ENCODE results near the gene TMPRSS11E.
"Not testable (repeated sequence)": the region's sequence is repeated elsewhere in the genome, so short reads cannot be mapped to it uniquely, and the experiment has no call there.

Gene TMPRSS11E

DNA sequence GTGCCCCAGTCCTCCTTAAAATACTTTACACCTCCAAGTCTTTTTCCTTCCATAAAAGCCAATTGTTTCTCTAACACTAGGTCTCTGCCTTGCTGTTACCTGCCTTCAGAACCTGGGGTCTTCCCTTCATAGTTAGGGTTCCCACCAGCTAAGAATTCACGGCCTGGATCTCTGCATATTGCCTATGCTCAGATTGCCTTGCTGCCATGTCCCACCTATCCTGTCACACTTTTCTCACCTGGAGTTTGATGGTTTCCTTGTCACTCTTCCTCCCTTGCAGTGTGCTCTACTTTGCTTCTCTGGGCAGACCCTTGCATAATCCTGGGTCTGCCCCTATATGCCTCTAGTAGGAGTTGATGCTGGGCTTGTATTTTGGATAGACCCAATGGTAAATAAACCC is 36.6 kb upstream of the TMPRSS11E start:
- TF ChIP-seq, protein P1, sequence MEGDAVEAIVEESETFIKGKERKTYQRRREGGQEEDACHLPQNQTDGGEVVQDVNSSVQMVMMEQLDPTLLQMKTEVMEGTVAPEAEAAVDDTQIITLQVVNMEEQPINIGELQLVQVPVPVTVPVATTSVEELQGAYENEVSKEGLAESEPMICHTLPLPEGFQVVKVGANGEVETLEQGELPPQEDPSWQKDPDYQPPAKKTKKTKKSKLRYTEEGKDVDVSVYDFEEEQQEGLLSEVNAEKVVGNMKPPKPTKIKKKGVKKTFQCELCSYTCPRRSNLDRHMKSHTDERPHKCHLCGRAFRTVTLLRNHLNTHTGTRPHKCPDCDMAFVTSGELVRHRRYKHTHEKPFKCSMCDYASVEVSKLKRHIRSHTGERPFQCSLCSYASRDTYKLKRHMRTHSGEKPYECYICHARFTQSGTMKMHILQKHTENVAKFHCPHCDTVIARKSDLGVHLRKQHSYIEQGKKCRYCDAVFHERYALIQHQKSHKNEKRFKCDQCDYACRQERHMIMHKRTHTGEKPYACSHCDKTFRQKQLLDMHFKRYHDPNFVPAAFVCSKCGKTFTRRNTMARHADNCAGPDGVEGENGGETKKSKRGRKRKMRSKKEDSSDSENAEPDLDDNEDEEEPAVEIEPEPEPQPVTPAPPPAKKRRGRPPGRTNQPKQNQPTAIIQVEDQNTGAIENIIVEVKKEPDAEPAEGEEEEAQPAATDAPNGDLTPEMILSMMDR (conservative IDR thresholded peaks at IDR 0.05; ENCODE audit: low read depth, low read length), result no peak
- H2AFZ ChIP-seq (ENCODE audit: low read depth), result no peak overlapping the region

DNA sequence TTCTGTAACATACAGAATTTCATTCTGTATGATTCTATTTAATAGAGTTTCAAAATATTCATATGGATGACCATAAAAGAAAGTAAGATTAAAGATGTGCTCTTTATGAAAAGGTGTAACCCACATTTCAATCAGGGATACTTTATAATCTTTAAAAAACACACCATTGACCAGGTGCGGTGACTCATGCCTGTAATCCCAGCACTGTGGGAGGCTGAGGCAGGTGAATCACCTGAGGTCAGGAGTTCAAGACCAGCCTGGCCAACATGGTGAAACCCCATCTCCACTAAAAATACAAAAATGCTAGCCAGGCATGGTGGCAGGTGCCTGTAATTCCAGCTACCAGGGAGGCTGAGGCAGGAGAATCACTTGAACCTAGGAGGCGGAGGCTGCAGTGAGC is 35.2 kb upstream of the TMPRSS11E start:
- not testable (repeated sequence) for H3K27ac ChIP-seq

More for the DNA sequence above, 36.6 kb upstream of the TMPRSS11E start:
- Histone ChIP-seq H3K79me2 (ENCODE audit: insufficient read depth, low read depth) (no peaks in the 10 kb centered on the region), H3K4me3 (IDR thresholded peaks at IDR 0.05; ENCODE audit: insufficient read depth, low read depth, low read length) (no peak overlapping the region), H3K27me3 (ENCODE audit: insufficient read depth, low read depth) (no peaks in the 10 kb centered on the region), H3K4me2 (no peak overlapping the region), H4K20me1 (ENCODE audit: insufficient read depth) (no peaks in the 10 kb centered on the region), H3K9ac (no peak overlapping the region), H3K36me3 (ENCODE audit: insufficient read depth) (no peaks in the 10 kb centered on the region), H3K4me1 (ENCODE audit: low read depth, poor library complexity, severe bottlenecking) (no peaks in the 10 kb centered on the region), H3K27ac (no peak overlapping the region)

DNA sequence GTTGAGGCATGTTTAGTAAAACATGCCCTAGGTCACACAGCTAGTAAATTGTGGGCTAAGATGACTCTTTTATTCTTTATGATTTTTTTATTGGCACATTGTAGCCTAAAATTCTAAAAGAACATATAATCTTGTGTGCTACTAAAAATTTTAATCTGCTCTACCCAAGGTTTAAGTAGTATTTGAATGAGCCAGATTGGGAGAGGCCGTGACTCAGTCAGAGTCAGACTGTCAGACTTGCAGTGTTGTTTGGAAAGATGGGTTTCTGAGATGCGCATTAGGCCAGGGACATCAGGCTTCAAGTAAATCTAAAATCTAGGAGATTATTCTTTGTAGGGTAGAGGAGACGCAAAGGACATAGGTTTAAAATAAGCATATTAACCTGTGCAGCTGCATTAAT is 30.7 kb upstream of the TMPRSS11E start:
- no peaks in the 10 kb centered on the region for H4K20me1 ChIP-seq (ENCODE audit: insufficient read depth)
- TF ChIP-seq, protein P1 (conservative IDR thresholded peaks at IDR 0.05; ENCODE audit: low read depth, low read length), result no peak
- H3K9ac ChIP-seq, result no peak overlapping the region
- H3K27ac ChIP-seq, result no peak overlapping the region
- H3K4me3 ChIP-seq (IDR thresholded peaks at IDR 0.05; ENCODE audit: insufficient read depth, low read depth, low read length), result no peak overlapping the region
- H2AFZ ChIP-seq (ENCODE audit: low read depth), result no peak overlapping the region
- no peak overlapping the region for H3K4me2 ChIP-seq
- H3K4me1 ChIP-seq (ENCODE audit: low read depth, poor library complexity, severe bottlenecking), result no peaks in the 10 kb centered on the region
- H3K27me3 ChIP-seq (ENCODE audit: insufficient read depth, low read depth), result no peaks in the 10 kb centered on the region
- H3K36me3 ChIP-seq (ENCODE audit: insufficient read depth), result no peaks in the 10 kb centered on the region
- no peaks in the 10 kb centered on the region for H3K79me2 ChIP-seq (ENCODE audit: insufficient read depth, low read depth)

More for the DNA sequence above, 35.2 kb upstream of the TMPRSS11E start:
- not testable (repeated sequence) for H4K20me1 ChIP-seq (ENCODE audit: insufficient read depth); H3K4me3 ChIP-seq (IDR thresholded peaks at IDR 0.05; ENCODE audit: insufficient read depth, low read depth, low read length); H3K27me3 ChIP-seq (ENCODE audit: insufficient read depth, low read depth); H3K4me1 ChIP-seq (ENCODE audit: low read depth, poor library complexity, severe bottlenecking); H3K9ac ChIP-seq; H3K4me2 ChIP-seq; H3K36me3 ChIP-seq (ENCODE audit: insufficient read depth); H3K79me2 ChIP-seq (ENCODE audit: insufficient read depth, low read depth); H2AFZ ChIP-seq (ENCODE audit: low read depth)

DNA sequence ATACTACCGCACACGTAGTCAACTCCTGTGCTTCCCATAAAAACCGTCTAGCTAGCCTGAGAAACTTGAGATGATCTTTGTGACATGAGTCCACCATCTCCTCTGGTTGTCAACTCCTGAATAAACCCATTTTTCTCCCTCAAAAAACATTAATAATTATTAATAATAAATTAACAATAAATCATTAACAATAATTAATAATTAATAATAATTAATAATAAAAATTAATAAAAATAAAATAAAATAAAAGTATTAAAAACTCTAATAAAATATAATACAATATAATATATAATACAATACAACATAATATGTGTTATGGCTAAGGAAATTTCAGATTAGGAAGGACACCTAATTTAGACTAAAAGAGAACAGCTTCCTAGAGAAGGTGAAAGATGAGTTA is 20.7 kb upstream of the TMPRSS11E start:
- H3K4me3 ChIP-seq (IDR thresholded peaks at IDR 0.05; ENCODE audit: insufficient read depth, low read depth, low read length), result no peak overlapping the region
- no peak overlapping the region for H2AFZ ChIP-seq (ENCODE audit: low read depth)
- TF ChIP-seq, protein P1 (conservative IDR thresholded peaks at IDR 0.05; ENCODE audit: low read depth, low read length), result no peak
- no peak overlapping the region for H3K4me2 ChIP-seq
- no peak overlapping the region for H3K9ac ChIP-seq
- no peaks in the 10 kb centered on the region for H3K36me3 ChIP-seq (ENCODE audit: insufficient read depth)
- H3K79me2 ChIP-seq (ENCODE audit: insufficient read depth, low read depth), result no peaks in the 10 kb centered on the region
- no peak overlapping the region for H3K27ac ChIP-seq
- H3K4me1 ChIP-seq (ENCODE audit: low read depth, poor library complexity, severe bottlenecking), result no peaks in the 10 kb centered on the region
- H4K20me1 ChIP-seq (ENCODE audit: insufficient read depth), result no peaks in the 10 kb centered on the region
- no peaks in the 10 kb centered on the region for H3K27me3 ChIP-seq (ENCODE audit: insufficient read depth, low read depth)

DNA sequence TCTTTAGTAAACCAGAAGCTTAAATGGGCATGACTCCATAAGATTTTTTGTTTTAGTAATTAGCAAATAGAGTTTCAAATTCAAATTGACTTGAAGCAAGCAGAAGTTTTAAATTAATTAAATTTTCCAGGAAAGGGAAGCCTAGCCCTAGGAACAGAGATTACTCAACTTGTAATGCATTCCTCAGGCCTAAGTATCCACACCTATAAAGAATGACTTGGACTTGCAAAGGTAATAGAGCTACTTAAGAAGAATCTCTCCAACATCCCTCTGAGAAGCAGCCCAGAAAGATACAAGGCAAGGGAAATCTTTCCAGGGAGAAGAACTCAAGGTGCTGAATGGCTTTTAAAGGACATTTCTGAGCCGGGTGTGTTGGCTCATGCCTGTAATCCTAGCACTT is 16.9 kb upstream of the TMPRSS11E start:
- H3K36me3 ChIP-seq (ENCODE audit: insufficient read depth), result no peaks in the 10 kb centered on the region
- no peak overlapping the region for H2AFZ ChIP-seq (ENCODE audit: low read depth)
- no peak overlapping the region for H3K4me2 ChIP-seq

More for the DNA sequence above, 16.9 kb upstream of the TMPRSS11E start:
- Histone ChIP-seq H3K27ac (no peak overlapping the region), H4K20me1 (ENCODE audit: insufficient read depth) (no peaks in the 10 kb centered on the region), H3K27me3 (ENCODE audit: insufficient read depth, low read depth) (no peaks in the 10 kb centered on the region), H3K79me2 (ENCODE audit: insufficient read depth, low read depth) (no peaks in the 10 kb centered on the region), H3K9ac (no peak overlapping the region), H3K4me1 (ENCODE audit: low read depth, poor library complexity, severe bottlenecking) (no peaks in the 10 kb centered on the region), H3K4me3 (IDR thresholded peaks at IDR 0.05; ENCODE audit: insufficient read depth, low read depth, low read length) (no peak overlapping the region)
- TF ChIP-seq, protein P1 (conservative IDR thresholded peaks at IDR 0.05; ENCODE audit: low read depth, low read length), result no peak

All from KMS-11 (cell line).